ENCODE measurements around the gene GSPT1. TPM values are rescaled to one million over a fixed set of nuclear protein-coding genes. Genes with fewer than 3 reads are reported as not detected.

GSPT1 gene
- total RNA-seq, 1 donor from 2014 or later, result 91.3 TPM

DNA sequence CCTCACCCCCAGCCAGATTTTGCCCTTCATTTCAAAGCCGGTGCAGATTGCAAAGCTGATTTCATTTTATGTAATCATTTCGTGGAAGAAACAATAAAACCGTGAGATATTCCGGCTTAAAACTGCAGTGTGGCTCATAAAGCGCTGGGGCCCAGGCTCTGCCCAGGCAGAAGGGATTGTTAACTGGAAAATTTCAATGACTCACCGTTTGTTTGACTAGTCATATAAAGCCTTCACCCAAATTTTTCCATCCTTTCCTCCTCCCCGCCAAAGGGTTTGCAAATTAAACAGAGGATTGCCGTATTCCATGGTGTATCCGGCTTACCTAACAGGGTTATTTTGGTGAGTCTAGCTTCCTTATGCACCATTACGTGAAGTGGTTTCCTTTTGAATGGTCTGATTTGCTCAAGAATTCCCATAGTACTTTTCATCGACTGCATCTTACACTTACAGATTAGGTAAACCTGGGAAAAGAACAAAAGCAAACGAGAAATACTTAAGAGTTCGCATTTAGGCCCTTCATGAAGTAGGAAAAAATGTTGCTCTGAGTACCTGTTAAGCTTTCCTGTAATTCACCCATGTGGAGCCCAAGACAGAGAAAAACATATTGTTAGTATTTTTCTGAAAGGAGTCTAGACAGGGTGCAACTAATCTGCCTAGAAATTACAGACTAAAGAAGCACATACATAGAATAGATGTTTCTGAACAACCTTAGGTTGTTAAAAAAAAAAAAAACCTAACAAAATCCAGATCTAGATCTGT is 949 bp upstream of the GSPT1 start:
- DNase-seq (ENCODE audit: extremely low spot score, unreplicated experiment), result no peak
- H3K4me3 Mint-ChIP-seq (ENCODE audit: unreplicated experiment), result peak overlapping the region; percentile 75
- H3K4me1 Mint-ChIP-seq (ENCODE audit: unreplicated experiment), result peaks cover 28% of the 10 kb centered on the region
- no peaks in the 10 kb centered on the region for H3K9me3 Mint-ChIP-seq (ENCODE audit: unreplicated experiment)
- no peaks in the 10 kb centered on the region for H3K36me3 Mint-ChIP-seq (ENCODE audit: unreplicated experiment)
- TF ChIP-seq, protein P1, sequence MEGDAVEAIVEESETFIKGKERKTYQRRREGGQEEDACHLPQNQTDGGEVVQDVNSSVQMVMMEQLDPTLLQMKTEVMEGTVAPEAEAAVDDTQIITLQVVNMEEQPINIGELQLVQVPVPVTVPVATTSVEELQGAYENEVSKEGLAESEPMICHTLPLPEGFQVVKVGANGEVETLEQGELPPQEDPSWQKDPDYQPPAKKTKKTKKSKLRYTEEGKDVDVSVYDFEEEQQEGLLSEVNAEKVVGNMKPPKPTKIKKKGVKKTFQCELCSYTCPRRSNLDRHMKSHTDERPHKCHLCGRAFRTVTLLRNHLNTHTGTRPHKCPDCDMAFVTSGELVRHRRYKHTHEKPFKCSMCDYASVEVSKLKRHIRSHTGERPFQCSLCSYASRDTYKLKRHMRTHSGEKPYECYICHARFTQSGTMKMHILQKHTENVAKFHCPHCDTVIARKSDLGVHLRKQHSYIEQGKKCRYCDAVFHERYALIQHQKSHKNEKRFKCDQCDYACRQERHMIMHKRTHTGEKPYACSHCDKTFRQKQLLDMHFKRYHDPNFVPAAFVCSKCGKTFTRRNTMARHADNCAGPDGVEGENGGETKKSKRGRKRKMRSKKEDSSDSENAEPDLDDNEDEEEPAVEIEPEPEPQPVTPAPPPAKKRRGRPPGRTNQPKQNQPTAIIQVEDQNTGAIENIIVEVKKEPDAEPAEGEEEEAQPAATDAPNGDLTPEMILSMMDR (IDR thresholded peaks at IDR 0.05), result no peak
- peaks cover 6% of the 10 kb centered on the region for H3K27me3 Mint-ChIP-seq (ENCODE audit: unreplicated experiment)
- peak overlapping the region; percentile 81 for H3K27ac Mint-ChIP-seq (ENCODE audit: unreplicated experiment)

- H3K27ac Mint-ChIP-seq (ENCODE audit: unreplicated experiment), result peak overlapping the region; percentile 87
- peaks cover 6% of the 10 kb centered on the region for H3K27me3 Mint-ChIP-seq (ENCODE audit: unreplicated experiment)
- no peaks in the 10 kb centered on the region for H3K36me3 Mint-ChIP-seq (ENCODE audit: unreplicated experiment)
Measured at GRCh38 chr16:11915114-11915643, 577 bp downstream of the GSPT1 start.

GRCh38 chr16:11914210-11915113 is 1.3 kb downstream of the GSPT1 start:
- peaks cover 44% of the 10 kb centered on the region for H3K4me1 Mint-ChIP-seq (ENCODE audit: unreplicated experiment)
- peak overlapping the region; percentile 87 for H3K27ac Mint-ChIP-seq (ENCODE audit: unreplicated experiment)
- H3K36me3 Mint-ChIP-seq (ENCODE audit: unreplicated experiment), result no peaks in the 10 kb centered on the region
- H3K27me3 Mint-ChIP-seq (ENCODE audit: unreplicated experiment), result no peaks in the 10 kb centered on the region
- TF ChIP-seq, protein P1 (IDR thresholded peaks at IDR 0.05), result no peak
- peak overlapping the region; percentile 89 for H3K4me3 Mint-ChIP-seq (ENCODE audit: unreplicated experiment)
- no peaks in the 10 kb centered on the region for H3K9me3 Mint-ChIP-seq (ENCODE audit: unreplicated experiment)
- no peak for DNase-seq (ENCODE audit: extremely low spot score, unreplicated experiment)

More at GRCh38 chr16:11915114-11915643, 577 bp downstream of the GSPT1 start:
- no peak for DNase-seq (ENCODE audit: extremely low spot score, unreplicated experiment)
- Mint-ChIP-seq H3K4me3 (ENCODE audit: unreplicated experiment) (peak overlapping the region; percentile 89), H3K9me3 (ENCODE audit: unreplicated experiment) (no peaks in the 10 kb centered on the region), H3K4me1 (ENCODE audit: unreplicated experiment) (peaks cover 37% of the 10 kb centered on the region)
- TF ChIP-seq, protein P1 (IDR thresholded peaks at IDR 0.05), result peak; percentile 5

DNA sequence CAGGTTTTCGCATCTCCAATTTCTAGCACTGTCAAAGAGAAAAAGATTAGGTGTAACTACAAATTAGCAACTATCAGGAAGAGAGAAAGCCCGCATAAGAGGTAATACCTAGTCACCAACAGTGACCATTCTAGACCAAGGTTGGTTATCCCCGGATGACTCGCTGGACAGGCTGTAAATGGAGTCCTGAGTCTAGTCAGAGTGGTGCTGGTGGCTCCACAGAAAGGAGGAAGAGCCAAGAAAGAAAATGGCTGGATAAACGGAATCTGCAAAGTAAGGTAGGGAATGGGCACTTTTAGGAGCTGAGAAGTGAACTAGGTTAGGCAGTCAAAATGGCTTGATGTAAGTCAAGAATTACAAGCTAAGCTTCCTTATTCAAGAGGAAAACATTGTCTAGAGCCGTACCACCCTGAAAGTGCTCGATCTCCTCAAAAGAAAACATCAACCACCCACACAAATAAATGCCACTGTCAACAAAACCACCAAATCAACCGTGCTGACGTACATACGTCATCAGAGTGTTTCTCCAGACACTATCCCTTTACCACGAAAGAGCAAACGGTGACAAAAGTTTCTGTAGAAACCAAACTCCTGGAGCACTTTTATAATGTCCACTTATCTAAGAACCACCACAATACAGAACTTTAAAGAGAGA is 2.2 kb downstream of the GSPT1 start:
- Mint-ChIP-seq H3K9me3 (ENCODE audit: unreplicated experiment) (no peaks in the 10 kb centered on the region), H3K27ac (ENCODE audit: unreplicated experiment) (peak overlapping the region; percentile 87), H3K27me3 (ENCODE audit: unreplicated experiment) (no peaks in the 10 kb centered on the region), H3K36me3 (ENCODE audit: unreplicated experiment) (no peaks in the 10 kb centered on the region), H3K4me3 (ENCODE audit: unreplicated experiment) (peak overlapping the region; percentile 89), H3K4me1 (ENCODE audit: unreplicated experiment) (peaks cover 49% of the 10 kb centered on the region)
- DNase-seq (ENCODE audit: extremely low spot score, unreplicated experiment), result no peak
- TF ChIP-seq, protein P1 (IDR thresholded peaks at IDR 0.05), result no peak

Data from osteocyte (in vitro differentiated cells).